Right forelimb (tissue), 1 donor: ENCODE results near the gene CDH11.

ENCODE experiments used
- DNase-seq: peaks from one replicate; pipeline ENCODE4 v3.0.0-alpha.2; 2018

CDH11 gene

DNA sequence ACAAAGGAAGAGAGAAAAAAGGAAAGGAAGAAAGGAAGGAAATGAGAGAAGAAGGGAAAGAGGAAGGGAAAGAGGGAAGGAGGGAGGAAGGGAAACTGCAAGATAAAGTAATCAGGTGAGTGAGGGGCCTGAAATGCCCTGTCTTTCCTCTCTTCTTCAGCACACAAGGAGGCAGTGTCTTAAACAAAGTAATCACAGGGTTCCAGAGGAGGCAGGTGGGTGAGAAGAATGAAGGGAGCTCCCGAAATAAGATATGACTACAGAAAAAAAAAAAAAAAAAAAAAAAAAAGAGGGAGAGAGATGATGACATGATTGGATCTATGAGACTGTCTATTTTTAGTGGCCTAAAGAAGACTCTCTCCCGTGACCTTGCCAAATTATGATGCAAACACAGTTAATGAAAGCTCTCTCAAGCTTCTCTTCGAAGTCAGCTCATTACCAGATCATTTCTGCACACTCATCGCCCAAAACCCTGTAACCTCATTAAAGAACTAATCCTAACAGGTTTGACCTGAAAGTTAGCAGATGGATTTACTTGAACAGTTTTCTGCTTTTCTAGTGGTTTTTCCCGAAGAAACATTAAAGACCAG is 53.6 kb downstream of the CDH11 start:
- no peak for DNase-seq

DNA sequence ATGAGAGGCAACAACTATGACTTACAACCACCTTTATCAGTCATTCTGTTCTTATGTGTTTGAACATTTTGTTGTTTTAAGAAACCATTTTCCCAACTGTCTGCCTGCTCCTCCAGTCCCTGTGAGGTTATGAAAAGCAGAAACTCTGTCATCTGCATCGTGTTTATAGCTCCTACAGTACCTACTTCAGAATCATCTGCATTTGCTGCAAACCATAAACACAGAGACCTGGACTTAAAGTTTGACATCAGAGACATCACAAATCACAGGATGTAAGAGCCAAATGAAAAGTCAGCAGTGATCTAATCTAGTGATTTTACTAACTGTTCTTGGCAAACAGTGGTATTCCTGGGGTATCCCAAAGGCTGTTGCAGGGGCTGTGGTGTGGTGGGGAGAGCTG is 55.2 kb downstream of the CDH11 start:
- no peak for DNase-seq

DNA sequence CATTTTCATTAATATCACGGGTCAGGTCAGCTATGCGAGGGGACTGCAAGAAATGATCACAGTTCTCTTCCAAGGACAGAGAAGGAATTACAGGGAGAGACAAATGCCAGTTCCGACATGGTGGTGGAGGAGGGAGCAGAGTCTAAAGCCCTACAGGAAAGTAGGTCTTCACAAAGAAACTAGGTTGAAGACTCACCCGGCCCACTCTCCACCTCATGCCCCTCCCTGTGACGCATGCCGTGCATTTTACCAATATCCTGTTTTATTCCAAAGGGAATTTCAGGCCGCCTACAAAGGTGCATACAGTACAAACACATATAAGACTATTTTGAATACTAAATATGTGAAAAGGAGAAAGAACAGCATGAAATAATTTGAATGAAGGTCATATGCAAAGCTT is 56.8 kb downstream of the CDH11 start:
- DNase-seq: no peak

DNA sequence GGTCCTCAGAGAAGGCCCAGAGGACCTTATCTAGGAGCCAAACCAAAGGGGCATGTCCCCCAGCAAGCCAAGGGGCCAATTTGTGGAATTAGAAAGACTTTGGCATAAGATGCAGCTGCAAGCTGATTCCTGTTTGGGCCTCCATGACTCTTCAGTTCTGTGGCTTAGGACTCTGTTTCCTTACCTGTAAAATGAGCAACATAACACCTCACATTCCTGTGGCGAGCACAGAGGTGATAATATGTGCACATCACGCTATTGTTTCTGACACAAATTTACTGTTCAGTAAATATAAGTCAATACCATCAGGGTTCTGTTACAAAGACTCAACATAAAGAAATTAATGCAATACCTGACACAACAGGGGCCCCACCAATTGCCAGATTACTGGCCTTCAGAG is 57.7 kb downstream of the CDH11 start:
- DNase-seq: no peak

DNA sequence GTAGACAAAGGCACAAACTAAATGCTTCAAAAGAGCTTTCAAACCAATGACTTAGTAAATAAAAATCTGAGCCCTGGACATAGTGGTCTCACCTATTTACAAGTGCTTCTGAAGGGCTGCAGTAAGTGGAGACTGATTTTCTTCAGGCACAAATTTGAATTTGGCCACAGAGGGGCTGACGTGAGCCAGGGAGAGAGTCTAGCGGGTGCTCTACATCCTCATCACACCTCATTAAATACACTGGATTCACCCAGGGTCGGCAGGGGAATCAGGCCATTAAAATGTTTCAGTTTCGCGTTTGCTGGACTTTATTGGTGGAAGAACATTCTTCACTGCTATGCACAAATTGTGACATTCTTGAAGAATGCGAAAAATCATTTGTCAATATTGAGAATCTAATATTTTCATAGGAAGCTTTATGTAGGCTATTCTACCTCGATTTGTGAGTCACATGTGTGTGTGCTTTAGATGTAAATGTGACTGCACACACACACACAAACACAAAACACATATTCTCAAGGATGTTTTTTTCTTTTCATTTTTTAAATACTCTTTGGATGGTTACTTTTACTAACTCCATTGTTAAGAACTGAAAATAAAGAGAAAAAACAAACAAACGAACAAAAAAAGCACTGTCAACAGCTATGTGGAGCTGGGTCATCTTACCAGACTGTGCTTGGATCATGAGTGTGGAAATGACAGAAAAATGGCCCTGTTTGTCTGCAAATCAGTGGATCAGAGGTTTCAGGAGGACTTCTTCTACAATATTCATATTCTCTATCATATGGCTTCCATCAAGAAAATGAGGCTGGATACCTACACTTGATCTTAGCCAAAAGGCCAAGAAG is 58.9 kb downstream of the CDH11 start:
- no peak for DNase-seq

DNA sequence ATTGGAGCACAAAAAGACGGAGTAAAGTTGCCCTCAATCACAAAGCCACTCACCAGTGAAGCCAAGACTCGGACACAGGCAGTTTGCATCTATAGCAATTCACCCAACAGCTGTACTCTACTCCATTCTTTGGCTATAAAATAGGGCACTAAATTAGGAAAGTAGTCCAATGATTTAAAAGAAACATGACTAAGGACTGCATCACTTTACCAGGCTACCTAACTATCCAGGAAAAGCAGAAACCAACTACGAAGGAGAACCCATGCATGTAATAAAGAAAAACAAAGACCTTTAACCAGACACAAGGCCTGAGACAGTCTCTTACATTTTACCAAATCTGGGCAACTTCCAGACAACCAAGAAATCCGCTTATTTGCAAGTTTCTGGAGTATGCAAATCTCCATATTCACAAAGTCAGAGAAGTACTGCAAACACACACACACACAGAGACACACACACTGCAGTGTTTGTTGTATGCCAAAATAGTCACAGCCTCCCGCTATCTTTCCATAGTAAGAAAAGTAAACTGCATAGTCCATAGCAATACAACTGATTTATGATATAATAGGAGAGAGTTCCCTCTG is 59.8 kb downstream of the CDH11 start:
- DNase-seq: no peak

DNA sequence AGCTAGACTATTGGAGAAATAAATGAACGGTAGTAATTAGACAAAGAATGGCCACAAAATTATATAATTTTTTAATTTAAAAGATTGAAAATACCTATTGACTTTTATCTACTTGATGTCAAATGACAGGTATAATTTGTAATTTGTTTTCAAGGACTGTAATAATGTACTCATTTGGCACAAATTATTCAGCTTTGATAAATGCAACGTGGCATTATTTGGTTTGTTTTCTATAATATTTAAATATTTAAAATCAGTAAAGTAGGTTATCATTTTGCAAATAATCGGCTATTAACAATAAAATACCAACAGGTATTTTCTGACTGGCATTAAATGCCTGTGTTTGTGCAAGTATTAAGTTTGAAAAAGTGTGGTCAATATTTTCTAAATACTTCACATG is 60.6 kb downstream of the CDH11 start:
- DNase-seq: no peak

DNA sequence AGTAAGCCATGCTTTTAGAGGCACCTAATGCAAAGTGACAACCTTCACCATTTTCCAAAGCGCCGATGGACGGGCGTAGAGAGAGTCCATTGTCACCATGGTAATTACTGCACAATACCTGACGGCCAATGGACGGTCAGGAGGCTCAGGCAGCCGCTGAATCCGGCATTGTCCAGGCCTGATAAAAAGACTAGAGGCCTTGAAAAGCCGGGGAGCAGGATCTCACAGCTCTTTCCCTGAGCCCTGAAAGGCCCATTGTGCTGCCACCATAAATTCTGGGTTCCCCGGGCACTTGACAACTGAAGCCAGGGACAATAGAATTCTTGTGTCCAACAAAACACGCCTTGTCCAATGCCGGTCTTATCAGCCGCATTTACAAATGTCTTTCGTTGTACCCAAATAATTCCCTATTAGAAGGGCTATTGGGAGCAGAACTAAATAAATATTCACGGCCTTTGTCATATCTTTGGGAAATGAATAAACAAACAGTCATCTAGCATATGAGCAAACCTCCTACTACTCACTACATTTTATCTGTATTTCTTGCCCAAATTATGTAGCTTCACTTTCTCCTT is 62.4 kb downstream of the CDH11 start:
- DNase-seq: no peak

DNA sequence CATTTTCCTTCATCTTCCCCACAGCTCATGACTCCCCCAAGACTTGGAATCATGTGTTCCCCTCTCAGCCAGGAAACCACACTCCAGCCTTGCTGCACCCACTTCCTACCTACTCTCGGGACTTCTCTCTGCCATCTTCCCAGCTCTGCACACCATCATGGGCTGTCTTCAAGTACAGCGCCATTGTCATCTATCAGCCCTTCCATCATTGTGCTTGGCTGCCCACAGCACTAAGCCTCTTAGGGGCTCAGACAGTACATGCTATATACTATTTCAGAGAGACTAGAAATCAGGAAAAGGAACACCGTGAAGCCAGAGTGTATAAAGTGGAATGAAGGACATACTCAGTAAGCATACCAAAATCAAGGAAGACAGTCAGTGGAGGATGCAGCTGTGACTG is 64.7 kb downstream of the CDH11 start:
- no peak for DNase-seq

DNA sequence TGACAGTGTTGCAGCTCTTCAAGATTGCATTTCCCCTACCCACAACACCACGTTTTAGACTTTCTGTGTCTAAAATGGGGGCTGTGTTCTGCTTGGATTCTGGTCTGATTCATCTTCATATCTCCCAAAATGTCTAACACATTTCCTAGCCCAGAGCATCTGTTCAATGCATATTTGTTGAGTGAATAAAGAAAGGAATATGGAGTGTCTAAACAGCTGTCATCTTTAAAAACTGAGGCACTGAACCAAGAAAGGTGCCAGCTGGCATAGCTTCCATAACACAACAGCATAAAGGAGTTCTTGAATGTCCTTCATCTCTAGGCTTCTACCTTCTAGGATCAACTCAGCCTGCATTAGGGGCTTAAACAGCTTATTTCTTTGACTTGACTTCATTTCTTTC is 67.4 kb downstream of the CDH11 start:
- no peak for DNase-seq

DNA sequence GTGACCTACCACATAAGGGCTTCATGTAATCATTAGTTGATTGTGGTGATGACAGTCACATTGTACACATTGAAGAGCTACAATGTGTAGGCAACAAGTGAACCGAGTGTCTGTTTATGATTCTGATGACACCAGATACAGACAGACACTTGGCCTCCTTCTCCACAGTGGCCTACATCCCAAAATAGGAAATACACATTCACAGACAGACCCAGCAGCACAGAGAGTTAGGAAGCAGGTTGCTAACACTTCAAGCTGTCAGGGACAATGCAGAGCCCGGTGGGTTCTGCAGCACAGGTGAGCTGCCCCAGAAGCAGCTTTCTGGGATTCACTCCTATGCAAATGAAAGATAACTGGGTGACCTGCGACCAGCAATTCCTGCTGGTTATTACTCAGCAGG is 72.2 kb downstream of the CDH11 start:
- no peak for DNase-seq

DNA sequence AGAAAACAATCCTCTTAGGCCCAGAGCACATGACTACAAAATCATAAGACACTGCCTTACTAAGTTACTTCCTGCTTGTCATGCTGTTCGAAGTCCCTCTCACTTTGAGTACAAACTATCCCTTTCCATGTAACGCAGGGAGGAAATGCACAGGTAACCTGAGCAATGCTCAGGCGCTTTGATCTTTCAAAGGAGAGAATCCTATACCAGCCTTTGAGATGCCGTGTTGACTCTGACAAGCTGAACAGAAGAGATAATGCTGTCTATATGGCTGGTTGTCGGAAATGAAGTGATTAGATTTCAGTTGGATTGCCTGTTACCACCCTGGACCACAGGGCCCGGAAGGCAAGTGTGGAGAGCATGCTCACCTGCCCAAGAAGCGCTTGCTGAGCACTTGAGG is 75.9 kb downstream of the CDH11 start:
- DNase-seq: no peak

DNA sequence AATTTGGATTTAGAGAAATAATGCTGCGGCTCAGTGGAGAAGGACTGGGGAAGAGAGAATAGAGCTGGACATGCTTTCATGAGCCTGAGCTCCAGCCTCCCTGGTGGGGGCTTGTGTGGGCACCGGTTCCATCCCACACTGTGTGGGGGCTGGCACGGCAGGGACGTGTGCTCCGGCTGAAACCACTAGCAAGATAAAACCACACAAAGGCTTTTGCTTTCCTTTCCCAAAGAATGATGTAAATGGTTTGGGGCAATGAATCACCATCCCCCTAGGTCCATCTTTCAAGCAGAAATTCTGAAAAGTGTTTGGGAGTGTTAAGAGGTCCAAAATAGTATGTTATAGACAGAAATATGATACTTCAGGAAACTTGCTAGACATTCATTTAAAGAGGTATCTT is 77.0 kb downstream of the CDH11 start:
- no peak for DNase-seq

DNA sequence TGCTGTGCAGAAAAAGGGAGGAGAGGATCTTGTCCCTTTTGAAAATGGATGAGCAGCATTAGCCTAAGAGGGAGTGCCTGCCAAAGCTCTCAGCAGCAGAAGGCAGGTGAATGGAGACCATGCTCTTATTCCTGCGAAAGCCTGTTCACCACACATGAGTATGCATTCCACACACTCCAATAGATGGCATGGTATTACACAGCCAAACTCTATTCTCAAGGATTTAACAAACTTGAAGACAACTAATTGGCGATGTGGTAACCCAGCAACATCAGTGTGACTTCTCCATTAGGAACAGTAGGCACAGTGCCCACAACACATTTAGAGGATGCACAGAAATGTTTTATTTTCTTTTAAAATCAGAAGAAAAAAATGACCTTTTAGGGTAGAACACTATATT is 77.8 kb downstream of the CDH11 start:
- DNase-seq: no peak

DNA sequence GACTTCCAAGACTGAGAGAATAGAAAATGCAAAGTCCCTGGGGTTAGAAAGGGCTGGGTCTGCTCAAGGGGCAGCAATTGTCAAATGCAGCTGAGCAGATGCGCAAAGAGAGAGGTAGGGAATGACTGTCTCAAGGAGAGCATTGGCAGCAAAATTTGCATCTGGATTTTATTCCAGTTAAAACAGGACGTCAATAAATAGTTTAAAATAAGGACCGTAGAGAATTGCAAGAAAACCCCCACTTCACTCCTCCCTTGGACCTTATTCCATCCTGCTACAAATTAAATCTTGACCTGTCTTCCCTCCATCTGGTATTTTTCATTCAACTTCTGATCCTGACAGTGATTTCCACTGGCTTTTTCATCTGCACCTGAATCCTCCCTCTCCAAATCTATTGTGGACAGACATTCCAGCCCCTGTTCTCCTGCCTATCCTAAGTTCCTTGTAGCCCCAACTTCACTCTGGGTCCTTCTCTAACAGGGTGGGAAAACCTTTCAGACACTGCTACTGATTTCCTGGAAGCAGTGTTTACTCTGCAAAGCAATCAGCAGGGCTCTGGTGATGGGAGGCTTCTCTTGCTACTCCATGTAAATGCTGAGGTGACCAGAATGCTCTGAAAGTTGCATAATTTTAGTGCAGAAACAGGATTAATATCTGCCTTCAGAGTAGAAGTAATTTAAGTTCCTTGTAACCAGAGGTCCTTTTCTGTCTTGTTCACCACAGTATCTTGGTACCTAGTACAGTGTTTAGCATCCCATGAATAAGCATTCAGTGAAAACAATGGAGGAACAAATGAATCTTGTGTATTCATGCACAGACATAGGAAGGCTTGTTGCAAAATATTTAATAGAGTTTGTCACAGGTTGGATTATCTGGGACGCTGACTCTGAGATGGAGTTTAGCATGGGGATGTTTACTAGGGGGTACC is 79.2 kb downstream of the CDH11 start:
- DNase-seq: no peak

DNA sequence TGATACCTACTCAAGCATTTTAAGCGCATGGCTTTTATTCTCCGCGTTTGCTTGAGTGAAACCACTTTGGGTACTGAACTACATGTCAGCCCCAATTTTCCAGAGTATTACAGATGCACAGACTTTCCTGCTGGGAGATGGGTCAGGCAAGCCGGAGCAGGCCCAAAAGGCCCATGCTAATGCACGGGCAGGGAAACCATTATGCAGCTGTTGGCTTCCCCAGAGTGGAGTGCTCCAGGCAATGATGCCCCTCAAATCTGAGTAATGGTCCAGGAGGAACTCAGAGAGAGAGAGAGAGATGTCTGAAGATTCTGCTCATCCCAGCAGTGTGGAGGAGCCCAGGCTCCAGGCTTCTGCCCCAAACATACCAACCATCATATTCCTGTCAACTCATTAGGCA is 80.2 kb downstream of the CDH11 start:
- DNase-seq: no peak

DNA sequence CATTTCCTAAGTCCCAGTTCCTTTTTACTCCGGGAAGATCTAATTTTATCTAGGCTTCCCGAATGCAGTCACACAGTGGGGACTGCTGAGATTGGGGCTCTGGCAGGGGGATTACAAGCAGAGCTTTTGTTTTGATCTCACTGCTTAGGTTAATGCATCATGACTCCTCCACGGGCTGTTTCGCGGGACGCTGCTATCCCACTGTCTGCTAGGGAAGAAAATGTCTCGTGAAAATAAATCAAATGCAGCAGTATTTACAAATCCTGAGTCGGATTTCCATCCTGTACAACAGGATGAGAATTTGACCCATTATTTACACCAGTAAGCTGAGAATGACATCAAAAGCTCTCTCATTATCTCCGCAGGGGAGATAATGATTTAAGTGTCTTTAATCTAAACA is 83.8 kb downstream of the CDH11 start:
- DNase-seq: no peak

DNA sequence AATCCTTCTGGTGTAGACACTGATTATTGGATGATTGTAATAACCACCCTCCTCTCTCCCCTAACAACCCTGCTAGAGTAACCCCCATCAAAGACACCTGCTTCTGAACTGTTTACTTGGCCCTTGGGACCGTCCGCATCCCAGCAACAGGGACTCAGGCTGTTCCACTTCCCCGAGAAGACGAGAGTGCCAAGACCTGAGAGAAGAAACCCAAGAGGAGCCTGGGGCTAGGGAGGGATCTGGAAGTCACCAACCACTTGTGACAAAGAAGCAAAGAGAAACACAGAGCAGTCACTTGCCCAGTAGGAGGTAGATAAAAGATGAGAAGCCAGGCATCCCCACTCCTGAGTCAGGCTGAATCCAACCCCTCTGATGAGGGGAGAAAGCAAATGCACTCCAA is 84.3 kb downstream of the CDH11 start:
- DNase-seq: no peak

DNA sequence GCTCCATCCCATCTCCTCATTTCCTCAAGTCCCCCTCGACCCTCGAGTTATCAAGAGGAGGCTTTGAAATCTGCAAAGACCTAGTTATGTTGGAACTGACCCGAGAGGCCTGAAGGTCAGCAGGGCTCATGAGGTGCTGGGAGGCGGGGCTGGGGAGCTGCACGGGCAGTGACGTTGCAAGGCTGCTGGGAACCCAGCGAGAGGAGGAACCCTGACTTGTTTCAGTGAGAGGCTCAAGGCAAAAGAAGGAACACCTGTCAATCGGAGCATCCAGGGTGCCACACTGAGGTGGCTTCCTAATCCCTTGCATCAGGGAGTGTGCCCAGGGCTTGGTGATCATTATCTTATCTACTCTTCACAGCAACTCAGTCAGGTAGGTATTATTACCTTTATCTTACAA is 86.9 kb downstream of the CDH11 start:
- DNase-seq: no peak

DNA sequence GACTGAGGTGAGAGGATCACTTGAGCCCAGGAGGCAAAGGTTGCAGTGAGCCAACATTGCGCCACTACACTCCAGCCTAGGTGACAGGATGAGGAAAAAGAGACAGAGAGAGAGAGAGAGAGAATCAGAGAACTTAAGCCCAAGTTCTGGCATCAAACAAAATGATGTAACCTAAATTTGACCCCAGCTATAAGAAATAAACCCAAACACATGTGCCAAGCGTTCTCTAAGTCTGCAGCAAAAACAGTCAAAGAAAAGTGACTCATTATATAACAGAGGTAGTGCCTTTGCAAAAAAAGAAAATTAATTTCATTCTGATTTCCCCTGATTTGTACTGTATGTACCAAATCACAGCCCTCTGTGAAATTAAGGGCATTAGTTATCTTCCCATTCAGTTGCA is 89.5 kb downstream of the CDH11 start:
- no peak for DNase-seq

DNA sequence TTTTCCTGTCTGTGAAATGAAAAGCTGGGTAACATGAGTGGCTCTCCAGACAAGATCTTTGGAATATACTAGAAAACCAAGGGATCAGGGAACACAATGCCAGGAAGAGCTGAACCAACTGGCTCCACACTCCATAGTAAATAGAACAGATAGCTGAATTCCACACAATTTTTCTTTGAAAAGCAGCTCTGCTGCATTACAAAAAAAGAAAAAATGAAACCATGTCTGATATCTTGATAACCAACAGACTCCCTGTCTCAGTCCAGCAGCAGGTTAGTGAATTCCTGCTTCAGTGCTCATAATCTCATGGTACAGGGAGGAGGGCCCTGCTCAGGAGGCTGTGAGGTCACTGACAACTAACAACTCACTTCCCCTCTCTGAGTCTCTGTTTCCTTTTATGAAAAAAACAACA is 97.1 kb downstream of the CDH11 start:
- DNase-seq: no peak

DNA sequence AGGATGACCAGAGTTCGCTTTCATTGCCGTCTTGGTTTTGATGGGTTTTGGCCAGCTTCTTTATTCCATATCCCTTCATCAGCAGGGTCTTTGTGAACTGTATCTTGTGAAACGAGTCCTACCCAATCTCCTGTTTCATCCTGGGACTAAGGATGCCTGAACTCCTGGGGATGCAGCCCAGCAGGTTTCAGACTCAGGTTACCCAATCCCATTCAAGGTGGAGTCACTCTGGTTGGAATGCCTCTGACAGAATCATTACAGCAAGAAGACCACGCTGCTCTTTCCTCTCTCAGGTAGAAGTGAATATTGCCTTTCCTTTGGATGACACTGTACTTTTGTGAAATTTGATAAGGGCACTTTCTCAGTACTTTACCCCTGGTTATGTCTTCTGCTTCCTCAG is 98.1 kb downstream of the CDH11 start:
- DNase-seq: no peak
